WTC11 (cell line): ENCODE measurements around the gene PRPF40B.

Experiments
- ATF2 ChIP-seq: sonication (generic); formaldehyde crosslinking; IDR thresholded peaks from 2 replicates; pipeline ENCODE4 v1.8.1; 2022; ENCODE audit warnings: low read depth, missing genetic modification reagents, borderline replicate concordance
- ATF3 ChIP-seq: sonication (generic); formaldehyde crosslinking; conservative IDR thresholded peaks from 2 replicates; pipeline ENCODE4 v1.8.1; 2022; ENCODE audit warnings: mild to moderate bottlenecking, missing genetic modification reagents
- CREM ChIP-seq: sonication (generic); formaldehyde crosslinking; IDR thresholded peaks from 2 replicates; pipeline ENCODE4 v1.8.1; 2022; ENCODE audit warnings: mild to moderate bottlenecking, missing genetic modification reagents, moderate library complexity
- CTCF ChIP-seq: fragments of 200-600 bp; IDR thresholded peaks from 2 replicates; pipeline ENCODE4 v1.8.0; 2022; ENCODE audit warnings: antibody characterized with exemption
- ESRRA ChIP-seq: sonication (generic); formaldehyde crosslinking; IDR thresholded peaks from 2 replicates; pipeline ENCODE4 v1.8.1; 2022; ENCODE audit warnings: mild to moderate bottlenecking, missing genetic modification reagents, borderline replicate concordance
- FOXK1 ChIP-seq: sonication (generic); formaldehyde crosslinking; IDR thresholded peaks from 2 replicates; pipeline ENCODE4 v1.8.0; 2022; ENCODE audit warnings: mild to moderate bottlenecking, moderate library complexity, missing genetic modification reagents
- GRHL2 ChIP-seq: fragments of 250-450 bp; sonication (Bioruptor Pico); IDR thresholded peaks from 2 replicates; pipeline ENCODE4 v1.8.0; 2022; ENCODE audit warnings: mild to moderate bottlenecking, moderate library complexity; ENCODE audit not compliant: insufficient replicate concordance, severe bottlenecking
- GTF2I ChIP-seq: fragments of 250-450 bp; sonication (Bioruptor Pico); conservative IDR thresholded peaks from 2 replicates; pipeline ENCODE4 v1.4.0; 2021; ENCODE audit warnings: mild to moderate bottlenecking
- IRF2 ChIP-seq: sonication (generic); formaldehyde crosslinking; IDR thresholded peaks from 2 replicates; pipeline ENCODE4 v1.8.0; 2022; ENCODE audit warnings: low read depth, missing genetic modification reagents, borderline replicate concordance
- SP1 ChIP-seq: sonication (generic); formaldehyde crosslinking; conservative IDR thresholded peaks from 2 replicates; pipeline ENCODE4 v1.8.1; 2022; ENCODE audit warnings: missing genetic modification reagents
- USF2 ChIP-seq: sonication (generic); formaldehyde crosslinking; IDR thresholded peaks from 2 replicates; pipeline ENCODE4 v1.8.1; 2023; ENCODE audit warnings: mild to moderate bottlenecking, missing genetic modification reagents, moderate library complexity
- ZNF138 ChIP-seq: sonication (generic); formaldehyde crosslinking; conservative IDR thresholded peaks from 2 replicates; pipeline ENCODE4 v1.8.1; 2022; ENCODE audit warnings: mild to moderate bottlenecking, moderate library complexity, missing genetic modification reagents

- TF ChIP-seq USF2 (CRISPR knock-in tag) (no peak), GRHL2 (CRISPR knock-in tag) (no peak), CTCF (no peak), ATF3 (CRISPR knock-in tag) (no peak), ESRRA (no peak), SP1 (CRISPR knock-in tag) (no peak), GTF2I (no peak), ZNF138 (CRISPR knock-in tag) (no peak), IRF2 (CRISPR knock-in tag) (no peak), FOXK1 (no peak), ATF2 (CRISPR knock-in tag) (no peak), CREM (CRISPR knock-in tag) (no peak)
Observed at GRCh38 chr12:49651855-49652254, 28.5 kb downstream of the PRPF40B start.
